Caco-2 (cell line): ENCODE results near the gene INTS6. TPM values are rescaled to one million over a fixed set of nuclear protein-coding genes. Genes with fewer than 3 reads are reported as not detected.

Experiments
- BruUV-seq: library from RNA; stranded (reverse); fragments of 400-500 nt; replicated peaks from 2 replicates; lab custom pipeline; 2021; lab: Mats Ljungman, UMichigan
- CTCF ChIA-PET: fragments of 300-600 bp; sonication (Branson Sonifier 250); formaldehyde crosslinking; loops from one replicate; lab custom pipeline; 2022; ENCODE audit warnings: antibody characterized with exemption; lab: Charles Lee
- POLR2A ChIA-PET: fragments of 300-600 bp; sonication (Branson Sonifier 250); formaldehyde crosslinking; loops from one replicate; lab custom pipeline; 2022; ENCODE audit warnings: antibody characterized with exemption; lab: Charles Lee
- DNase-seq, 2 experiments: peaks; one replicate each; pipeline versions ENCODE4 v3.0.0 to v3.0.0-alpha.2; 2020 to 2022
- H3K27me3 ChIP-seq: replicated peaks from 2 replicates; pipeline ENCODE4 v1.6.0; 2011; ENCODE audit warnings: low read length; ENCODE audit not compliant: control insufficient read depth, insufficient read depth
- H3K36me3 ChIP-seq: 2 replicates; pipeline ENCODE4 v1.5.1; 2011; ENCODE audit warnings: low read length; ENCODE audit not compliant: control insufficient read depth, insufficient read depth
- H3K4me1 ChIP-seq: fragments of 250-450 bp; sonication (Bioruptor Pico); 2 replicates; pipeline ENCODE4 v1.5.1; 2020; ENCODE audit warnings: mild to moderate bottlenecking
- H3K4me3 ChIP-seq: 2 replicates; pipeline ENCODE4 v1.5.1; 2011; ENCODE audit warnings: low read depth, mild to moderate bottlenecking, control low read depth, low read length
- H3K9me3 ChIP-seq: fragments of 250-450 bp; sonication (Bioruptor Pico); 2 replicates; pipeline ENCODE4 v1.5.1; 2020; ENCODE audit warnings: mild to moderate bottlenecking, moderate library complexity
- H3K27ac Mint-ChIP-seq: one replicate; pipeline ENCODE4 v1.8.0; 2022; ENCODE audit warnings: mixed read lengths; ENCODE audit not compliant: unreplicated experiment
- H3K27me3 Mint-ChIP-seq: one replicate; pipeline ENCODE4 v1.8.0; 2022; ENCODE audit warnings: mixed read lengths; ENCODE audit not compliant: insufficient read depth, unreplicated experiment
- H3K36me3 Mint-ChIP-seq: one replicate; pipeline ENCODE4 v1.8.0; 2022; ENCODE audit warnings: mild to moderate bottlenecking, mixed read lengths; ENCODE audit not compliant: insufficient read depth, unreplicated experiment
- H3K4me1 Mint-ChIP-seq: one replicate; pipeline ENCODE4 v1.8.0; 2022; ENCODE audit warnings: low read depth, mixed read lengths; ENCODE audit not compliant: unreplicated experiment
- H3K4me3 Mint-ChIP-seq: one replicate; pipeline ENCODE4 v1.8.0; 2022; ENCODE audit warnings: mild to moderate bottlenecking, moderate library complexity, mixed read lengths; ENCODE audit not compliant: unreplicated experiment
- H3K9me3 Mint-ChIP-seq: one replicate; pipeline ENCODE4 v1.8.0; 2022; ENCODE audit warnings: mixed read lengths; ENCODE audit not compliant: unreplicated experiment
- CTCF ChIP-seq, 2 experiments: fragments of 200-600 bp in 1 of 2; IDR thresholded peaks; 1 replicate in 1 of 2; 2 replicates in 1 of 2; pipeline versions ENCODE4 v1.5.1 to v1.8.0; 2011 to 2022; ENCODE audit warnings: antibody characterized with exemption in 1 of 2, control low read depth in 1 of 2, inconsistent platforms in 1 of 2, low read depth in 1 of 2, low read length in 1 of 2, mild to moderate bottlenecking in 1 of 2, moderate library complexity in 1 of 2; ENCODE audit not compliant: insufficient read depth in 1 of 2, severe bottlenecking in 1 of 2, unreplicated experiment in 1 of 2
- intact Hi-C: fragments of 100-400 bp; cut with micrococcal nuclease; formaldehyde crosslinking; loops from one replicate; pipeline ENCODE4 v1.10.0; 2022; ENCODE audit not compliant: unreplicated experiment
- total RNA-seq: library from RNA; stranded (reverse); gene quantifications from 2 replicates; pipeline ENCODE4 v1.2.3, GENCODE V29; 2022

INTS6 gene
- total RNA-seq, 1 experiment from 2014 or later: 42.6 TPM

- POLR2A ChIA-PET: no interaction called here
Observed at GRCh38 chr13:51478418-51479198, 25.8 kb upstream of the INTS6 start.

GRCh38 chr13:51477653-51478324, 25.0 kb upstream of the INTS6 start:
- intact Hi-C loops: no loop called here
- CTCF ChIA-PET: no interaction called here

More at GRCh38 chr13:51478418-51479198, 25.8 kb upstream of the INTS6 start:
- no peaks in the 10 kb centered on the region for H3K36me3 Mint-ChIP-seq
- Histone ChIP-seq H3K4me1 (no peaks in the 10 kb centered on the region), H3K27me3 (no peaks in the 10 kb centered on the region), H3K4me3 (no peak overlapping the region), H3K36me3 (no peaks in the 10 kb centered on the region), H3K9me3 (no peaks in the 10 kb centered on the region)
- H3K27me3 Mint-ChIP-seq: peaks cover 4% of the 10 kb centered on the region
- DNase-seq: no peak
- no peak overlapping the region for H3K27ac Mint-ChIP-seq
- H3K4me3 Mint-ChIP-seq: no peak overlapping the region
- H3K9me3 Mint-ChIP-seq: no peaks in the 10 kb centered on the region
- no peak for TF ChIP-seq CTCF (IDR thresholded peaks at IDR 0.05; ENCODE audit: insufficient read depth in 1 of 2, low read depth in 1 of 2, low read length in 1 of 2, severe bottlenecking in 1 of 2, unreplicated experiment in 1 of 2)
- CTCF ChIA-PET: no interaction called here
- intact Hi-C loops: no loop called here
- BruUV-seq: no TSS peak
- H3K4me1 Mint-ChIP-seq: no peaks in the 10 kb centered on the region

More at GRCh38 chr13:51477653-51478324, 25.0 kb upstream of the INTS6 start:
- no TSS peak for BruUV-seq
- no peak overlapping the region for H3K4me3 Mint-ChIP-seq
- POLR2A ChIA-PET: interaction anchor here (1.2 kb wide), 1 partner anchor 25 kb away, joined by 4 read pairs; no protein-coding TSS in a partner anchor
- Histone ChIP-seq H3K27me3 (no peaks in the 10 kb centered on the region), H3K4me1 (no peaks in the 10 kb centered on the region), H3K4me3 (no peak overlapping the region), H3K9me3 (no peaks in the 10 kb centered on the region), H3K36me3 (no peaks in the 10 kb centered on the region)
- no peaks in the 10 kb centered on the region for H3K9me3 Mint-ChIP-seq
- no peak overlapping the region for H3K27ac Mint-ChIP-seq
- no peaks in the 10 kb centered on the region for H3K36me3 Mint-ChIP-seq
- peaks cover 4% of the 10 kb centered on the region for H3K27me3 Mint-ChIP-seq
- no peaks in the 10 kb centered on the region for H3K4me1 Mint-ChIP-seq
- DNase-seq: no peak
- TF ChIP-seq CTCF (IDR thresholded peaks at IDR 0.05; ENCODE audit: insufficient read depth in 1 of 2, low read depth in 1 of 2, low read length in 1 of 2, severe bottlenecking in 1 of 2, unreplicated experiment in 1 of 2): no peak
